HG03457 (cell line): ENCODE data around the gene KLHL20.
"Not testable (repeated sequence)": the region's sequence is repeated elsewhere in the genome, so short reads cannot be mapped to it uniquely, and the experiment has no call there.

Experiments
- ATAC-seq: cut with Tn5 transposase; IDR thresholded peaks from one replicate; pipeline ENCODE4 v1.9.1; 2021; ENCODE audit warnings: moderate number of reproducible peaks; ENCODE audit not compliant: unreplicated experiment

KLHL20 gene

GRCh38 chr1:173749137-173749536, 34.4 kb downstream of the KLHL20 start:
- no peak for ATAC-seq

- no peak for ATAC-seq
These were observed 39.0 kb downstream of the KLHL20 start for GRCh38 chr1:173753830-173754229.

GRCh38 chr1:173757666-173758065, 42.9 kb downstream of the KLHL20 start:
- ATAC-seq, result no peak

GRCh38 chr1:173758110-173758509, 43.3 kb downstream of the KLHL20 start:
- no peak for ATAC-seq

- no peak for ATAC-seq
These were observed 44.2 kb downstream of the KLHL20 start for GRCh38 chr1:173758980-173759379.

- ATAC-seq, result not testable (repeated sequence)
These were observed 49.5 kb downstream of the KLHL20 start for GRCh38 chr1:173764331-173764730.

- no peak for ATAC-seq
These were observed 53.4 kb downstream of the KLHL20 start for GRCh38 chr1:173768206-173768605.

GRCh38 chr1:173768827-173769226, 54.0 kb downstream of the KLHL20 start:
- no peak for ATAC-seq

- not testable (repeated sequence) for ATAC-seq
These were observed 55.5 kb downstream of the KLHL20 start for GRCh38 chr1:173770330-173770729.

GRCh38 chr1:173771560-173771959, 56.8 kb downstream of the KLHL20 start:
- ATAC-seq, result no peak

GRCh38 chr1:173775578-173776226, 60.9 kb downstream of the KLHL20 start:
- ATAC-seq, result no peak

- no peak for ATAC-seq
These were observed 65.2 kb downstream of the KLHL20 start for GRCh38 chr1:173779936-173780335.

GRCh38 chr1:173784997-173785396, 70.2 kb downstream of the KLHL20 start:
- ATAC-seq, result no peak

GRCh38 chr1:173789841-173790240, 75.1 kb downstream of the KLHL20 start:
- no peak for ATAC-seq

- ATAC-seq, result no peak
These were observed 83.3 kb downstream of the KLHL20 start for GRCh38 chr1:173798078-173798477.

GRCh38 chr1:173799995-173800394, 85.2 kb downstream of the KLHL20 start:
- ATAC-seq, result not testable (repeated sequence)

GRCh38 chr1:173802961-173803360, 88.2 kb downstream of the KLHL20 start:
- ATAC-seq, result no peak

GRCh38 chr1:173813654-173814053, 98.9 kb downstream of the KLHL20 start:
- ATAC-seq, result not testable (repeated sequence)

- ATAC-seq, result no peak
These were observed 103.7 kb downstream of the KLHL20 start for GRCh38 chr1:173818459-173818858.

GRCh38 chr1:173821680-173822079, 106.9 kb downstream of the KLHL20 start:
- no peak for ATAC-seq

- ATAC-seq, result peak; percentile 33
These were observed 109.1 kb downstream of the KLHL20 start for GRCh38 chr1:173823781-173824314.

GRCh38 chr1:173824315-173825081, 109.7 kb downstream of the KLHL20 start, which contains the start of the genes CENPL and DARS2:
Gene CENPL (minus strand): TSS chr1:173824883. CDS start chr1:173811299, 13,584 bp downstream.
Gene DARS2 (plus strand): TSS chr1:173824673. CDS start chr1:173825230, 557 bp downstream.
- ATAC-seq, result peak; percentile 81
